Measurements from ENCODE around the gene ANXA6. TPM values are rescaled to one million over a fixed set of nuclear protein-coding genes. Genes with fewer than 3 reads are reported as not detected.

The ANXA6 gene
- total and polyA plus RNA-seq, 10 of the 15 experiments (the other 5 are each of a cell fraction or from before 2014, with no cell fraction given), result 44.0 to 571 (median 465) TPM

- ChIA-PET SMC1A (ENCODE audit: uncharacterized antibody, unreplicated experiment) (interaction anchor here (0.8 to 2.2 kb wide), 6 partner anchors 9 to 39 kb away, joined by 3 to 9 read pairs (median 4); no protein-coding TSS in a partner anchor), RAD21 (ENCODE audit: unreplicated experiment) (interaction anchor here (0.8 to 1.8 kb wide), 6 partner anchors 11 to 121 kb away, joined by 3 to 8 read pairs (median 3); no protein-coding TSS in a partner anchor), POLR2A (interaction anchor here (0.6 to 1.7 kb wide), 4 partner anchors 9 to 81 kb away, joined by 3 to 5 read pairs (median 5); partner anchors contain the start of gene CCDC69), CTCF (interaction anchor here (1.3 to 2.9 kb wide), 2 partner anchors 10 to 38 kb away, joined by 3 to 19 read pairs; no protein-coding TSS in a partner anchor)
- no peak for TF ChIP-seq SP1 (IDR thresholded peaks at IDR 0.05; ENCODE audit: low read depth, low read length)
- no peak for TF ChIP-seq KLF5 (IDR thresholded peaks at IDR 0.05; ENCODE audit: partially characterized antibody)
- no peak for TF ChIP-seq CHD1 (IDR thresholded peaks at IDR 0.05; ENCODE audit: low read depth, low read length)
- TF ChIP-seq PBX3 (IDR thresholded peaks at IDR 0.05; ENCODE audit: insufficient replicate concordance, low read depth, low read length), result no peak
- no peak for TF ChIP-seq DPF2 (IDR thresholded peaks at IDR 0.05)
- no peak for TF ChIP-seq MTA2 (IDR thresholded peaks at IDR 0.05; ENCODE audit: low read depth)
- TF ChIP-seq ZNF384 (IDR thresholded peaks at IDR 0.05; ENCODE audit: borderline replicate concordance, low read depth, low read length), result no peak
- TF ChIP-seq CREB1 (IDR thresholded peaks at IDR 0.05; ENCODE audit: low read depth), result no peak
- no peak for TF ChIP-seq STAT3 (IDR thresholded peaks at IDR 0.05; ENCODE audit: low read depth, low read length)
- no peak for TF ChIP-seq EED (IDR thresholded peaks at IDR 0.05; ENCODE audit: low read depth)
- no peak for TF ChIP-seq STAT1 (conservative IDR thresholded peaks at IDR 0.05)
- TF ChIP-seq SUPT20H (IDR thresholded peaks at IDR 0.05; ENCODE audit: borderline replicate concordance, control insufficient read depth, low read depth, low read length), result no peak
- TF ChIP-seq TARDBP (IDR thresholded peaks at IDR 0.05; ENCODE audit: borderline replicate concordance), result no peak
- no peak for TF ChIP-seq WRNIP1 (IDR thresholded peaks at IDR 0.05; ENCODE audit: borderline replicate concordance, low read depth, low read length)
- no peak for TF ChIP-seq NFXL1 (IDR thresholded peaks at IDR 0.05; ENCODE audit: borderline replicate concordance)
- no peak for TF ChIP-seq MEF2A (IDR thresholded peaks at IDR 0.05; ENCODE audit: insufficient read depth, low read depth, low read length)
- Histone ChIP-seq H3K27me3 (replicated peaks in 1 of 2; ENCODE audit: control insufficient read depth in 2 of 2, insufficient read depth in 2 of 2, low read length in 1 of 2) (no peaks in the 10 kb centered on the region), H3K36me3 (ENCODE audit: control insufficient read depth in 2 of 2, insufficient read depth in 2 of 2, low read length in 1 of 2) (peaks cover 6 to 26% of the 10 kb centered on the region in 2 experiments; a peak in 3 of 4 replicates), H4K20me1 (ENCODE audit: control insufficient read depth, insufficient read depth) (no peaks in the 10 kb centered on the region), H3K9ac (ENCODE audit: control insufficient read depth, insufficient read depth, low read length) (no peak overlapping the region), H2AFZ (ENCODE audit: control insufficient read depth, low read depth, low read length) (no peak overlapping the region), H3K27ac (ENCODE audit: control insufficient read depth, insufficient read depth) (no peak overlapping the region), H3K4me3 (no peak overlapping the region), H3K79me2 (ENCODE audit: control insufficient read depth, insufficient read depth, low read length) (no peaks in the 10 kb centered on the region), H3K4me2 (ENCODE audit: control insufficient read depth, insufficient read depth) (no peak overlapping the region), H3K9me3 (replicated peaks; ENCODE audit: control insufficient read depth, insufficient read depth, low read length) (no peaks in the 10 kb centered on the region), H3K4me1 (ENCODE audit: control insufficient read depth, insufficient read depth, low read length) (peaks cover 5% of the 10 kb centered on the region)
- intact Hi-C loops (cut with micrococcal nuclease; ENCODE audit: unreplicated experiment) (no loop called here), in situ Hi-C loops (cut with MboI) (no loop called here)
- ATAC-seq, result peak; percentile 71
- 34% methylated on average over 5 of the region's 5 CpGs for WGBS (ENCODE audit: insufficient coverage, insufficient replicate concordance, low lambda C conversion rate, missing lambda C conversion rate)
- no peak for DNase-seq (ENCODE audit: low read depth, low spot score)
- BruUV-seq (replicated peaks), result no TSS peak
- FAIRE-seq, result no peak
Observed at GRCh38 chr5:151202381-151203139, 45.0 kb upstream of the ANXA6 start.
